Suprapubic skin (tissue), 4 donors: ENCODE results near the gene FCAR. TPM values are rescaled to one million over a fixed set of nuclear protein-coding genes. Genes with fewer than 3 reads are reported as not detected.
"Not testable (repeated sequence)": the region's sequence is repeated elsewhere in the genome, so short reads cannot be mapped to it uniquely, and the experiment has no call there.

Experiments used
- DNase-seq, 2 donors: peaks; one replicate each; pipeline ENCODE4 v3.0.0-alpha.2; 2019; ENCODE audit warnings: low spot score in 2 of 2
- H3K27ac ChIP-seq: fragments of 200-600 bp; sonication (generic); one replicate; pipeline ENCODE4 v1.5.1; 2019
- H3K27me3 ChIP-seq: fragments of 200-600 bp; sonication (generic); one replicate; pipeline ENCODE4 v1.5.1; 2019
- H3K36me3 ChIP-seq: fragments of 200-600 bp; sonication (generic); one replicate; pipeline ENCODE4 v1.5.1; 2019
- H3K4me1 ChIP-seq: fragments of 200-600 bp; sonication (generic); one replicate; pipeline ENCODE4 v1.5.1; 2019
- H3K4me3 ChIP-seq: fragments of 200-600 bp; sonication (generic); one replicate; pipeline ENCODE4 v1.5.1; 2019; ENCODE audit warnings: mild to moderate bottlenecking
- H3K9me3 ChIP-seq: fragments of 200-600 bp; sonication (generic); one replicate; pipeline ENCODE4 v1.5.1; 2019
- CTCF ChIP-seq, 2 donors: fragments of 200-600 bp in 1 of 2; fragments of 450-650 bp in 1 of 2; sonication (generic) in 1 of 2; IDR thresholded peaks; one replicate each; pipeline ENCODE4 v1.5.1; 2016 to 2019; ENCODE audit warnings: antibody characterized with exemption in 2 of 2, mild to moderate bottlenecking in 1 of 2, moderate library complexity in 1 of 2
- EP300 ChIP-seq: sonication (generic); formaldehyde crosslinking; IDR thresholded peaks from one replicate; pipeline ENCODE4 v1.6.1; 2017; ENCODE audit warnings: antibody characterized with exemption
- POLR2A ChIP-seq, 2 donors: fragments of 450-650 bp; IDR thresholded peaks; one replicate each; pipeline ENCODE4 v1.6.1; 2017; ENCODE audit warnings: antibody characterized with exemption in 2 of 2, mild to moderate bottlenecking in 2 of 2, moderate library complexity in 2 of 2
- POLR2AphosphoS5 ChIP-seq, 3 donors: sonication (generic); formaldehyde crosslinking; IDR thresholded peaks; one replicate each; pipeline ENCODE4 v1.6.1; 2017; ENCODE audit warnings: antibody characterized with exemption in 3 of 3
- WGBS: methylation state at CpG from one replicate; pipeline ENCODE4 v1.1.5; 2018; 5-methylcytosine and 5-hydroxymethylcytosine counted together
- total RNA-seq, 4 donors: library from RNA; depleted of rRNA; stranded (reverse); fragments of >200 nt; gene quantifications; one replicate each; pipeline ENCODE4 v1.1.0, GENCODE V29; 2016

Gene FCAR
- total RNA-seq, 4 donors from 2014 or later: 0.87 TPM; not detected in 3

GRCh38 chr19:54928299-54928698 is 54.3 kb downstream of the FCAR start:
- Histone ChIP-seq H3K4me1 (no peaks in the 10 kb centered on the region), H3K36me3 (no peaks in the 10 kb centered on the region), H3K9me3 (peaks cover 11% of the 10 kb centered on the region), H3K27ac (no peak overlapping the region), H3K27me3 (peaks cover 3% of the 10 kb centered on the region), H3K4me3 (no peak overlapping the region)
- no peak for DNase-seq
- WGBS: 92% methylated on average over 2 of the region's 2 CpGs
- no peak for TF ChIP-seq POLR2AphosphoS5 (IDR thresholded peaks at IDR 0.05)
- TF ChIP-seq POLR2A (IDR thresholded peaks at IDR 0.05): no peak
- no peak for TF ChIP-seq CTCF (IDR thresholded peaks at IDR 0.05)
- no peak for TF ChIP-seq EP300

- DNase-seq: no peak
- H3K4me1 ChIP-seq: no peaks in the 10 kb centered on the region
- no peak overlapping the region for H3K4me3 ChIP-seq
- TF ChIP-seq POLR2AphosphoS5 (IDR thresholded peaks at IDR 0.05) (no peak), POLR2A (IDR thresholded peaks at IDR 0.05) (no peak), EP300 (no peak), CTCF (IDR thresholded peaks at IDR 0.05) (no peak)
- 75% methylated on average over 9 of the region's 9 CpGs for WGBS
- H3K36me3 ChIP-seq: no peaks in the 10 kb centered on the region
- no peak overlapping the region for H3K27ac ChIP-seq
- peaks cover 5% of the 10 kb centered on the region for H3K27me3 ChIP-seq
- H3K9me3 ChIP-seq: no peaks in the 10 kb centered on the region
Measured at GRCh38 chr19:54937926-54938325, 63.9 kb downstream of the FCAR start.

GRCh38 chr19:54938906-54939305 is 64.9 kb downstream of the FCAR start:
- WGBS: 82% methylated on average over 11 of the region's 11 CpGs
- Histone ChIP-seq H3K9me3 (no peaks in the 10 kb centered on the region), H3K4me3 (no peak overlapping the region), H3K4me1 (no peaks in the 10 kb centered on the region), H3K27ac (no peak overlapping the region), H3K27me3 (peaks cover 5% of the 10 kb centered on the region), H3K36me3 (no peaks in the 10 kb centered on the region)
- TF ChIP-seq CTCF (IDR thresholded peaks at IDR 0.05) (no peak), POLR2A (IDR thresholded peaks at IDR 0.05) (no peak), POLR2AphosphoS5 (IDR thresholded peaks at IDR 0.05) (no peak), EP300 (no peak)
- DNase-seq: no peak

GRCh38 chr19:54939538-54939937 is 65.5 kb downstream of the FCAR start:
- H3K4me3 ChIP-seq, H3K27ac ChIP-seq, H3K36me3 ChIP-seq, DNase-seq, H3K27me3 ChIP-seq, H3K9me3 ChIP-seq, H3K4me1 ChIP-seq: not testable (repeated sequence)
- 86% methylated on average over 4 of the region's 28 CpGs for WGBS

Other genes with a start within 250 kb of the FCAR start
- gene LILRB1, start 243.8 kb upstream of the FCAR start, total RNA-seq: not detected
- 1 to 10 TPM in 1 of 4 donors, under 1 TPM in 2, not detected in 1; 0.38 to 3.2 (median 0.86) TPM for gene LILRB4, start 211.2 kb upstream of the FCAR start, total RNA-seq
- gene KIR3DL3, start 149.8 kb upstream of the FCAR start, total RNA-seq: not detected
- not detected for gene KIR2DL3, start 135.7 kb upstream of the FCAR start, total RNA-seq
- gene KIR2DL1, start 104.4 kb upstream of the FCAR start, total RNA-seq: under 1 TPM in 1 of 4 donors, not detected in 3; 0.64 TPM
- gene KIR2DL4, start 70.6 kb upstream of the FCAR start, total RNA-seq: under 1 TPM in 2 of 4 donors, not detected in 2; 0.83 to 0.85 TPM
- gene KIR3DL1, start 57.8 kb upstream of the FCAR start, total RNA-seq: not detected
- not detected for gene KIR2DS4, start 41.6 kb upstream of the FCAR start, total RNA-seq
- not detected for gene KIR3DL2, start 23.8 kb upstream of the FCAR start, total RNA-seq
- not detected for gene NCR1, start 31.9 kb downstream of the FCAR start, total RNA-seq
- not detected for gene NLRP7, start 73.3 kb downstream of the FCAR start, total RNA-seq
- gene NLRP2, start 92.1 kb downstream of the FCAR start, total RNA-seq: 10 to 100 TPM in 1 of 4 donors, 1 to 10 TPM in 3; 3.5 to 10.2 (median 7.3) TPM
- gene GP6, start 164.0 kb downstream of the FCAR start, total RNA-seq: 1 to 10 TPM in 2 of 4 donors, under 1 TPM in 1, not detected in 1; 0.42 to 2.6 (median 1.7) TPM
- gene RDH13, start 188.9 kb downstream of the FCAR start, total RNA-seq: 100 to 1,000 TPM in 2 of 4 donors, 10 to 100 TPM in 2; 70.6 to 225 (median 108) TPM
- 100 to 1,000 TPM; 243 to 384 (median 304) TPM for gene EPS8L1, start 201.6 kb downstream of the FCAR start, total RNA-seq
- 100 to 1,000 TPM in 1 of 4 donors, 10 to 100 TPM in 3; 51.7 to 126 (median 78.7) TPM for gene PPP1R12C, start 243.4 kb downstream of the FCAR start, total RNA-seq